GM12873 (cell line): ENCODE results near the gene FARSB.

Experiments
- CTCF ChIP-seq: IDR thresholded peaks from 2 replicates; pipeline ENCODE4 v1.5.1; 2012; ENCODE audit warnings: low read depth, mild to moderate bottlenecking, moderate library complexity, low read length, control low read depth; ENCODE audit not compliant: insufficient read depth; ENCODE audit errors: missing control alignments

FARSB gene

GRCh38 chr2:222604749-222605515 lies 51.0 kb downstream of the FARSB start:
- no peak for TF ChIP-seq CTCF

GRCh38 chr2:222603501-222603900 lies 52.4 kb downstream of the FARSB start:
- no peak for TF ChIP-seq CTCF

- no peak for TF ChIP-seq CTCF
Measured at GRCh38 chr2:222598611-222599010, 57.3 kb downstream of the FARSB start.

DNA sequence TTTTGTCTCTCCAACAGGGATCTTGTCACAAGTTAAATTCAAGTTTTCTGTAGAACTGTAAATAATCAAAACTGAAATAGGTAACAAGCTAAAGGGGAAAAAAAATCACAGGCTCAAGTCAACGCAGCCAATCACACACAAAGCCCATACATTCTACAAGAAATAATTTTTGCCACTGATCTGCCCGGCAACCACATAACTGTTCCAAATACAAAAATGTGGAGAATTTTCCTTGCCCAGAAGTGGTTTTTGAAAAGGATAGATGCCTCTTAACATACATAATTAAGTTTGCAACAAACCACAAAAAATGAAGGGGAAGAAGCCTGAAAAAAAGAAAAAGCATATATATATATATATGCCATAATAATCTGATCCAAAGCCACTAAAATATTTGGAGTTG lies 60.3 kb downstream of the FARSB start:
- TF ChIP-seq CTCF: no peak

- TF ChIP-seq CTCF: no peak
Measured at GRCh38 chr2:222594679-222595078, 61.2 kb downstream of the FARSB start.

GRCh38 chr2:222592176-222592575 lies 63.7 kb downstream of the FARSB start:
- TF ChIP-seq CTCF: no peak

DNA sequence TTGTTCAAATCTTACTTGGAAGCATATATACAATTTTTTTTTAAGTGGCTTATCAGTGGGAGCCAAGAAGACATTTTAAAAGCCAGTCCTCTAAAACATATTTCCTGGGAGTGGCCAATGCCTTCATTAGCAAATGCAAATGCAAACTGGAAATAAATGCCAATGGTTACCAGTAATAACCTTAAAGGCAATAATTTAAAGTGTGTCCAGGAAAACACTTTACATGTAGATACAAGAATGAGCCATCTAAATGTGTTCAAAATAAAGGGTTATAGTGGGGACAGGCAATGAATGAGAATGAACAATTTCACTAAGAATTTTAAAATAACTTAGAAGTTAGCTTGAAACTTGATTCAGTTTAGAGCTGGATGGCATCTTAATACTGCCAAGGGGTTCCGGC lies 64.2 kb downstream of the FARSB start:
- TF ChIP-seq CTCF: no peak

- peak; percentile 30 for TF ChIP-seq CTCF
Measured at GRCh38 chr2:222582928-222583327, 73.0 kb downstream of the FARSB start.
